ENCODE measurements around the gene NR1H2.

Gene NR1H2

DNA sequence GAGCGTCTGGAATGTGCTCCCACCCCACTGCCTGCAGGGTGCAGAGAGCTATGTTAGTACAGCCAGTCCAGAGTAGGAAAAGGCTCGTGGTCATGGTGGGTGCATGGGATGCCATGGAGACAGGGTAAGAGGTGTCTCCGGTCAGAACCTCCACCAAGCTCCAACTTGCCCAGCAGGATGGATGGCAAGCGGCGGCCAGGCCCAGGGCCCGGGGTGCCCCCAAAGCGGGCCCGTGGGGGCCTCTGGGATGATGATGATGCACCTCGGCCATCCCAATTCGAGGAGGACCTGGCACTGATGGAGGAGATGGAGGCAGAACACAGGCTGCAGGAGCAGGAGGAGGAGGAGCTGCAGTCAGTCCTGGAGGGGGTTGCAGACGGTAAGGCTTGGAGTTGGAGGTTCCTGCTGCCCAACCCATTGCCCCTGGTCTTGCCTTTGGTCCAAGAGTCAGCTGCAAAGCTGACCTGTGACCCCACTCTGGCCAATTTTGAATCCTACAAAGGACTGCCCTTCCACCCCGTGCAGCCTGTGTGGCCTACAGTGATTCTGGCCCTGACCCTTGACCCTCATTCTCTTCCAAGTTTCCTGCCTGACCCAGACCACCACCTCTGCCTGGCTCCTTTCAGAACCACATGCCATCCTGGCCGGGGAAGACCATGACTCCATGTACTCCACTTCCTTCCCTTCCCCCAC lies 22.6 kb downstream of the NR1H2 start:
- Histone ChIP-seq H2AK5ac (ENCODE audit: low read depth, low read length) (no peak overlapping the region), H3K79me1 (ENCODE audit: low read depth, low read length) (peaks cover 26% of the 10 kb centered on the region), H3K14ac (ENCODE audit: low read length) (no peak overlapping the region), H3K4me3 (ENCODE audit: low read length in 2 of 2) (peak overlapping the region in 1 of 2 donors; percentile 53), H4K8ac (ENCODE audit: low read depth, low read length) (peak overlapping the region; percentile 86), H2BK120ac (ENCODE audit: low read depth, low read length) (no peak overlapping the region), H3K9ac (ENCODE audit: low read depth, low read length, poor library complexity) (peak overlapping the region; percentile 21), H3K27me3 (ENCODE audit: control insufficient read depth in 3 of 3, insufficient read depth in 3 of 3, low read depth in 1 of 3, low read length in 3 of 3) (no peaks in the 10 kb centered on the region), H3K23ac (ENCODE audit: low read depth, low read length, poor library complexity) (no peak overlapping the region), H2BK15ac (ENCODE audit: low read length) (no peak overlapping the region), H3K4me2 (ENCODE audit: insufficient read depth, low read length, poor library complexity, severe bottlenecking) (no peak overlapping the region), H3K9me3 (replicated peaks in 1 of 2; ENCODE audit: control insufficient read depth in 2 of 2, insufficient read depth in 1 of 2, low read depth in 1 of 2, low read length in 2 of 2) (peaks cover 5 to 6% of the 10 kb centered on the region in 2 donors), H3K4me1 (ENCODE audit: control insufficient read depth in 2 of 2, insufficient read depth in 1 of 2, low read depth in 1 of 2, low read length in 2 of 2) (peaks cover 0 to 2% of the 10 kb centered on the region in 2 donors), H3K36me3 (replicated peaks in 1 of 2; ENCODE audit: control insufficient read depth in 2 of 2, insufficient read depth in 2 of 2, low read length in 2 of 2) (peaks cover 36 to 49% of the 10 kb centered on the region in 2 donors), H3K4ac (ENCODE audit: low read length) (no peak overlapping the region), H2BK12ac (ENCODE audit: low read length) (no peak overlapping the region), H4K91ac (ENCODE audit: low read depth, low read length, poor library complexity) (no peak overlapping the region), H2BK5ac (ENCODE audit: low read length) (no peak overlapping the region), H3K27ac (replicated peaks; ENCODE audit: low read length) (no peak overlapping the region), H2AFZ (ENCODE audit: low read length) (no peak overlapping the region), H3K18ac (ENCODE audit: low read length) (no peak overlapping the region)
- no CpG with 5 or more reads among the region's 13 CpGs for WGBS, 2 donors (ENCODE audit: extremely low coverage in 2 of 2, insufficient read length in 2 of 2, insufficient replicate concordance in 1 of 2)
- no peak for DNase-seq (ENCODE audit: low spot score)

DNA sequence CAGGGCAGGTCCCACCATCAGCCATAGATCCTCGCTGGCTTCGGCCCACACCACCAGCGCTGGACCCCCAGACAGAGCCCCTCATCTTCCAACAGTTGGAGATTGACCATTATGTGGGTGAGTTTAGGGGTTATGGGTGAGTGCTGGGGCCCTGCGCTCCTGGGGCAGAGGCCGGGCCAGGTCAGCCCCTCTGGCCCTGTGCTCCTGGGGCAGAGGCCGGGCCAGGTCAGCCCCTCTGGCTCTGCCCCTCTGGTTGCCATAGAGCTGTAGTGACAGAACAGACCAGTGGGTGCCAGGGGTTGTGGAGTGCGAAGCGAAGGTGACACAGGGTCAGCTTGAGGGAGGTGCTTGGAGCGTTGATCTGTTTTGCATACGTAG lies 23.1 kb downstream of the NR1H2 start:
- Histone ChIP-seq H3K4me3 (ENCODE audit: low read length in 2 of 2) (peak overlapping the region in 1 of 2 donors; percentile 53), H3K9ac (ENCODE audit: low read depth, low read length, poor library complexity) (peak overlapping the region; percentile 21), H4K8ac (ENCODE audit: low read depth, low read length) (no peak overlapping the region), H2AK5ac (ENCODE audit: low read depth, low read length) (no peak overlapping the region), H4K91ac (ENCODE audit: low read depth, low read length, poor library complexity) (no peak overlapping the region), H3K4me2 (ENCODE audit: insufficient read depth, low read length, poor library complexity, severe bottlenecking) (no peak overlapping the region), H3K9me3 (replicated peaks in 1 of 2; ENCODE audit: control insufficient read depth in 2 of 2, insufficient read depth in 1 of 2, low read depth in 1 of 2, low read length in 2 of 2) (peaks cover 3% of the 10 kb centered on the region in 2 donors), H3K27ac (replicated peaks; ENCODE audit: low read length) (no peak overlapping the region), H2BK5ac (ENCODE audit: low read length) (no peak overlapping the region), H3K27me3 (ENCODE audit: control insufficient read depth in 3 of 3, insufficient read depth in 3 of 3, low read depth in 1 of 3, low read length in 3 of 3) (no peaks in the 10 kb centered on the region), H2BK12ac (ENCODE audit: low read length) (no peak overlapping the region), H3K14ac (ENCODE audit: low read length) (no peak overlapping the region), H2AFZ (ENCODE audit: low read length) (no peak overlapping the region), H3K4ac (ENCODE audit: low read length) (no peak overlapping the region), H3K18ac (ENCODE audit: low read length) (no peak overlapping the region), H2BK15ac (ENCODE audit: low read length) (no peak overlapping the region), H3K23ac (ENCODE audit: low read depth, low read length, poor library complexity) (no peak overlapping the region), H2BK120ac (ENCODE audit: low read depth, low read length) (no peak overlapping the region), H3K79me1 (ENCODE audit: low read depth, low read length) (peaks cover 23% of the 10 kb centered on the region), H3K36me3 (replicated peaks in 1 of 2; ENCODE audit: control insufficient read depth in 2 of 2, insufficient read depth in 2 of 2, low read length in 2 of 2) (peaks cover 35 to 48% of the 10 kb centered on the region in 2 donors), H3K4me1 (ENCODE audit: control insufficient read depth in 2 of 2, insufficient read depth in 1 of 2, low read depth in 1 of 2, low read length in 2 of 2) (peaks cover 0 to 2% of the 10 kb centered on the region in 2 donors)
- no peak for DNase-seq (ENCODE audit: low spot score)
- no CpG with 5 or more reads among the region's 10 CpGs for WGBS, 2 donors (ENCODE audit: extremely low coverage in 2 of 2, insufficient read length in 2 of 2, insufficient replicate concordance in 1 of 2)

DNA sequence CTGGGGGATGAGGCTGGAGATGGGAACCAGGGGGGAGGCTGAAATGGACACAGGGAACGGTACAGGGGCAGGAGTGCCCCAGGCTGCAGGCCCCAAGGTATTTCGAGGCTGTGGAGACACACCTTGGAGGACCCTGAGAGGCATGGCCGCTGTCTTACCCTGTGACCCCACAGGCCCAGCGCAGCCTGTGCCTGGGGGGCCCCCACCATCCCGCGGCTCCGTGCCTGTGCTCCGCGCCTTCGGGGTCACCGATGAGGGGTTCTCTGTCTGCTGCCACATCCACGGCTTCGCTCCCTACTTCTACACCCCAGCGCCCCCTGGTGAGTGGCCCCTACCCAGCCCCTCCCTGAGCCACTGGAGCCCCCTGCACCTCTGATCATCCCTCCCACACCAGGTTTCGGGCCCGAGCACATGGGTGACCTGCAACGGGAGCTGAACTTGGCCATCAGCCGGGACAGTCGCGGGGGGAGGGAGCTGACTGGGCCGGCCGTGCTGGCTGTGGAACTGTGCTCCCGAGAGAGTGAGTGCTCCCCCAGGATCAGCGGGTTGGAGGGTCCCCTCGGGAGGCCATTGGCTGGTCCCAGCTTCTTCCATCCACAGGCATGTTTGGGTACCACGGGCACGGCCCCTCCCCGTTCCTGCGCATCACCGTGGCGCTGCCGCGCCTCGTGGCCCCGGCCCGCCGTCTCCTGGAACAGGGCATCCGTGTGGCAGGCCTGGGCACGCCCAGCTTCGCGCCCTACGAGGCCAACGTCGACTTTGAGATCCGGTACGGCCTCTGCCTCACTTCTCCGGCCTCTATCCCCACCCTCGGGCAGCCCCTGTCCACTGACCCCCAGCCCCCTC lies 25.6 kb downstream of the NR1H2 start:
- peaks cover 24% of the 10 kb centered on the region for H3K79me1 ChIP-seq (ENCODE audit: low read depth, low read length)
- H3K27me3 ChIP-seq (ENCODE audit: control insufficient read depth in 3 of 3, insufficient read depth in 3 of 3, low read depth in 1 of 3, low read length in 3 of 3), result no peaks in the 10 kb centered on the region
- peaks cover 49 to 63% of the 10 kb centered on the region in 2 donors for H3K36me3 ChIP-seq (replicated peaks in 1 of 2; ENCODE audit: control insufficient read depth in 2 of 2, insufficient read depth in 2 of 2, low read length in 2 of 2)
- peak overlapping the region; percentile 44 for H3K9ac ChIP-seq (ENCODE audit: low read depth, low read length, poor library complexity)
- no CpG with 5 or more reads among the region's 48 CpGs for WGBS, 2 donors (ENCODE audit: extremely low coverage in 2 of 2, insufficient read length in 2 of 2, insufficient replicate concordance in 1 of 2)
- H2AFZ ChIP-seq (ENCODE audit: low read length), result no peak overlapping the region
- H3K9me3 ChIP-seq (replicated peaks in 1 of 2; ENCODE audit: control insufficient read depth in 2 of 2, insufficient read depth in 1 of 2, low read depth in 1 of 2, low read length in 2 of 2), result peaks cover 3 to 5% of the 10 kb centered on the region in 2 donors
- no peak overlapping the region for H3K14ac ChIP-seq (ENCODE audit: low read length)
- H3K4me2 ChIP-seq (ENCODE audit: insufficient read depth, low read length, poor library complexity, severe bottlenecking), result no peak overlapping the region
- no peak overlapping the region for H2AK5ac ChIP-seq (ENCODE audit: low read depth, low read length)
- peak overlapping the region; percentile 43 for H3K23ac ChIP-seq (ENCODE audit: low read depth, low read length, poor library complexity)
- no peak overlapping the region for H3K27ac ChIP-seq (replicated peaks; ENCODE audit: low read length)
- no peak for DNase-seq (ENCODE audit: low spot score)
- no peak overlapping the region for H2BK12ac ChIP-seq (ENCODE audit: low read length)
- H4K91ac ChIP-seq (ENCODE audit: low read depth, low read length, poor library complexity), result no peak overlapping the region
- H4K8ac ChIP-seq (ENCODE audit: low read depth, low read length), result no peak overlapping the region
- no peak overlapping the region for H2BK15ac ChIP-seq (ENCODE audit: low read length)
- H3K4ac ChIP-seq (ENCODE audit: low read length), result no peak overlapping the region
- H3K4me1 ChIP-seq (ENCODE audit: control insufficient read depth in 2 of 2, insufficient read depth in 1 of 2, low read depth in 1 of 2, low read length in 2 of 2), result peaks cover 0 to 2% of the 10 kb centered on the region in 2 donors
- H2BK5ac ChIP-seq (ENCODE audit: low read length), result no peak overlapping the region
- H2BK120ac ChIP-seq (ENCODE audit: low read depth, low read length), result no peak overlapping the region
- no peak overlapping the region for H3K18ac ChIP-seq (ENCODE audit: low read length)
- no peak overlapping the region for H3K4me3 ChIP-seq (ENCODE audit: low read length in 2 of 2)
